Hematopoietic multipotent progenitor cell treated with erythropoietin and hydrocortisone succinate and interleukin-3 and kit ligand, for 15 days (in vitro differentiated cells): Measurements from ENCODE around the gene CFAP126.
"Not testable (repeated sequence)": the region's sequence is repeated elsewhere in the genome, so short reads cannot be mapped to it uniquely, and the experiment has no call there.

Experiments
- DNase-seq: peaks from one replicate; pipeline ENCODE4 v3.0.0-alpha.2; 2015; ENCODE audit warnings: low spot score

CFAP126 gene

GRCh38 chr1:161367684-161368400, at the start of gene CFAP126:
CFAP126 (minus strand) TSS chr1:161367876; CDS start chr1:161367868, 8 bp downstream.
- no peak for DNase-seq

GRCh38 chr1:161413050-161413449, 45.4 kb upstream of the CFAP126 start:
- DNase-seq = not testable (repeated sequence)

- not testable (repeated sequence) for DNase-seq
Observed at GRCh38 chr1:161410636-161410970, 42.9 kb upstream of the CFAP126 start.

- DNase-seq = not testable (repeated sequence)
Observed at GRCh38 chr1:161409848-161410635, 42.4 kb upstream of the CFAP126 start.

- no peak for DNase-seq
Observed at GRCh38 chr1:161408429-161409052, 40.9 kb upstream of the CFAP126 start.

GRCh38 chr1:161407451-161407985, 39.8 kb upstream of the CFAP126 start:
- no peak for DNase-seq

- DNase-seq = not testable (repeated sequence)
Observed at GRCh38 chr1:161406551-161406950, 38.9 kb upstream of the CFAP126 start.

- DNase-seq = no peak
Observed at GRCh38 chr1:161404051-161404597, 36.4 kb upstream of the CFAP126 start.

GRCh38 chr1:161402446-161402845, 34.8 kb upstream of the CFAP126 start:
- DNase-seq = no peak

- DNase-seq = peak; percentile 92
Observed at GRCh38 chr1:161399257-161399998, 31.8 kb upstream of the CFAP126 start.

- no peak for DNase-seq
Observed at GRCh38 chr1:161398900-161399256, 31.2 kb upstream of the CFAP126 start.

- not testable (repeated sequence) for DNase-seq
Observed at GRCh38 chr1:161397038-161397437, 29.4 kb upstream of the CFAP126 start.

- no peak for DNase-seq
Observed at GRCh38 chr1:161393151-161393550, 25.5 kb upstream of the CFAP126 start.

GRCh38 chr1:161391611-161392010, 23.9 kb upstream of the CFAP126 start:
- DNase-seq = no peak

GRCh38 chr1:161391136-161391535, 23.5 kb upstream of the CFAP126 start:
- DNase-seq = not testable (repeated sequence)

GRCh38 chr1:161390559-161390858, 22.8 kb upstream of the CFAP126 start:
- DNase-seq = no peak

- peak; percentile 95 for DNase-seq
Observed at GRCh38 chr1:161389691-161390558, 22.2 kb upstream of the CFAP126 start.

- not testable (repeated sequence) for DNase-seq
Observed at GRCh38 chr1:161389158-161389557, 21.5 kb upstream of the CFAP126 start.

- DNase-seq = no peak
Observed at GRCh38 chr1:161388639-161389038, 21.0 kb upstream of the CFAP126 start.

- peak; percentile 77 for DNase-seq
Observed at GRCh38 chr1:161382214-161383019, 14.7 kb upstream of the CFAP126 start.
